OCI-LY1 (cell line): ENCODE data around the gene UPF2.

Source experiments
- H2AFZ ChIP-seq: fragments of 200-600 bp; sonication (generic), shearing (Covaris generic); 2 replicates; pipeline ENCODE4 v1.6.0; 2014; ENCODE audit warnings: antibody characterized with exemption, mild to moderate bottlenecking, low read length
- H3F3A ChIP-seq: fragments of 200-600 bp; sonication (generic), shearing (Covaris generic); 2 replicates; pipeline ENCODE4 v1.6.0; 2014; ENCODE audit warnings: mild to moderate bottlenecking, antibody characterized with exemption, low read length, moderate library complexity; ENCODE audit not compliant: insufficient read depth
- H3K27ac ChIP-seq: fragments of 200-600 bp; sonication (generic); 2 replicates; pipeline ENCODE4 v1.5.1; 2014; ENCODE audit warnings: low read length, mixed run types, mild to moderate bottlenecking, low read depth; ENCODE audit not compliant: poor library complexity, severe bottlenecking
- H3K27me3 ChIP-seq: fragments of 200-600 bp; sonication (generic); 2 replicates; pipeline ENCODE4 v1.6.0; 2014; ENCODE audit warnings: antibody characterized with exemption, mild to moderate bottlenecking, low read length, moderate library complexity; ENCODE audit not compliant: insufficient read depth
- H3K36me3 ChIP-seq: fragments of 200-600 bp; sonication (generic); 2 replicates; pipeline ENCODE4 v1.6.1; 2014; ENCODE audit warnings: mild to moderate bottlenecking, antibody characterized with exemption, low read length, moderate library complexity, mixed read lengths; ENCODE audit not compliant: insufficient read depth
- H3K4me1 ChIP-seq: fragments of 200-600 bp; sonication (generic); 2 replicates; pipeline ENCODE4 v1.5.1; 2014; ENCODE audit warnings: mild to moderate bottlenecking, low read length, moderate library complexity; ENCODE audit not compliant: insufficient read depth, severe bottlenecking
- H3K4me2 ChIP-seq: fragments of 200-600 bp; sonication (generic), shearing (Covaris generic); 2 replicates; pipeline ENCODE4 v1.6.1; 2014; ENCODE audit warnings: low read length
- H3K4me3 ChIP-seq: fragments of 200-600 bp; sonication (generic); 2 replicates; pipeline ENCODE4 v1.5.1; 2014; ENCODE audit warnings: low read length, low read depth, mild to moderate bottlenecking, mixed read lengths; ENCODE audit not compliant: poor library complexity, severe bottlenecking
- H3K79me2 ChIP-seq: fragments of 200-600 bp; shearing (Covaris generic); 2 replicates; pipeline ENCODE4 v1.6.1; 2016; ENCODE audit warnings: mixed run types, low read length, mixed read lengths; ENCODE audit not compliant: insufficient read depth
- H3K9ac ChIP-seq: fragments of 200-600 bp; sonication (generic), shearing (Covaris generic); 2 replicates; pipeline ENCODE4 v1.6.1; 2014; ENCODE audit warnings: mild to moderate bottlenecking, low read length, mixed read lengths
- H3K9me2 ChIP-seq: fragments of 200-600 bp; sonication (generic), shearing (Covaris generic); 2 replicates; pipeline ENCODE4 v1.6.1; 2014; ENCODE audit warnings: low read depth, mild to moderate bottlenecking, low read length, mixed read lengths
- H3K9me3 ChIP-seq: fragments of 200-600 bp; shearing (Covaris generic); 2 replicates; pipeline ENCODE4 v1.6.1; 2014; ENCODE audit warnings: low read length, mixed read lengths
- H4K20me1 ChIP-seq: fragments of 200-600 bp; sonication (generic), shearing (Covaris generic); 2 replicates; pipeline ENCODE4 v1.6.0; 2016; ENCODE audit warnings: mild to moderate bottlenecking, low read length; ENCODE audit not compliant: insufficient read depth
- CTCF ChIP-seq: fragments of 200-600 bp; sonication (generic), shearing (Covaris generic); IDR thresholded peaks from 2 replicates; pipeline ENCODE4 v1.5.1; 2017; ENCODE audit warnings: mild to moderate bottlenecking, antibody characterized with exemption, low read length, moderate library complexity, mixed read lengths
- EZH2 ChIP-seq: fragments of 200-600 bp; sonication (generic), shearing (Covaris generic); IDR thresholded peaks from 2 replicates; pipeline ENCODE4 v1.8.0; 2017; ENCODE audit warnings: borderline replicate concordance, mixed run types, mild to moderate bottlenecking, antibody characterized with exemption, low read length, moderate library complexity, mixed read lengths

The UPF2 gene

GRCh38 chr10:12045596-12045995, 3.0 kb upstream of the UPF2 start:
- no peak overlapping the region for H3K4me3 ChIP-seq
- no peak overlapping the region for H3K27ac ChIP-seq
- H3K36me3 ChIP-seq: peaks cover 2% of the 10 kb centered on the region; the same call in 1 of the 2 replicates
- no peak overlapping the region for H3K4me2 ChIP-seq
- H3K9ac ChIP-seq: no peak overlapping the region
- H3K9me2 ChIP-seq: no peaks in the 10 kb centered on the region
- H4K20me1 ChIP-seq: no peaks in the 10 kb centered on the region
- H2AFZ ChIP-seq: no peak overlapping the region
- H3K27me3 ChIP-seq: no peaks in the 10 kb centered on the region
- H3F3A ChIP-seq: peaks cover 10% of the 10 kb centered on the region; the same call in 1 of the 2 replicates
- H3K79me2 ChIP-seq: peaks cover 20% of the 10 kb centered on the region
- H3K4me1 ChIP-seq: peaks cover 27% of the 10 kb centered on the region
- no peak for TF ChIP-seq EZH2
- H3K9me3 ChIP-seq: no peaks in the 10 kb centered on the region

GRCh38 chr10:12042409-12042796, 206 bp downstream of the UPF2 start:
- peak overlapping the region; percentile 100 for H3K4me3 ChIP-seq
- H3K9me3 ChIP-seq: no peaks in the 10 kb centered on the region
- no peak overlapping the region for H2AFZ ChIP-seq
- TF ChIP-seq CTCF (no peak), EZH2 (no peak)
- peak overlapping the region; percentile 64 for H3K4me2 ChIP-seq
- H3K36me3 ChIP-seq: peaks cover 6% of the 10 kb centered on the region; the same call in 1 of the 2 replicates
- peak overlapping the region; percentile 85 for H3K27ac ChIP-seq
- H3K4me1 ChIP-seq: peaks cover 28% of the 10 kb centered on the region
- H4K20me1 ChIP-seq: no peaks in the 10 kb centered on the region
- H3K9me2 ChIP-seq: no peaks in the 10 kb centered on the region
- H3K79me2 ChIP-seq: peaks cover 49% of the 10 kb centered on the region
- peak overlapping the region; percentile 100 for H3K9ac ChIP-seq
- H3K27me3 ChIP-seq: no peaks in the 10 kb centered on the region
- H3F3A ChIP-seq: peaks cover 10% of the 10 kb centered on the region; the same call in 1 of the 2 replicates

- Histone ChIP-seq H3K4me2 (peak overlapping the region; percentile 64), H3K79me2 (peaks cover 55% of the 10 kb centered on the region), H3K27ac (peak overlapping the region; percentile 85)
Observed at GRCh38 chr10:12041766-12042408, 722 bp downstream of the UPF2 start.

More at GRCh38 chr10:12041766-12042408, 722 bp downstream of the UPF2 start:
- peak overlapping the region; percentile 100 for H3K9ac ChIP-seq
- no peaks in the 10 kb centered on the region for H4K20me1 ChIP-seq
- H3K27me3 ChIP-seq: no peaks in the 10 kb centered on the region
- H3F3A ChIP-seq: peaks cover 10% of the 10 kb centered on the region; the same call in 1 of the 2 replicates
- no peak for TF ChIP-seq EZH2
- no peak for TF ChIP-seq CTCF
- H3K36me3 ChIP-seq: peaks cover 6% of the 10 kb centered on the region; the same call in 1 of the 2 replicates
- H3K9me2 ChIP-seq: no peaks in the 10 kb centered on the region
- H2AFZ ChIP-seq: no peak overlapping the region
- H3K4me1 ChIP-seq: peaks cover 28% of the 10 kb centered on the region
- H3K4me3 ChIP-seq: peak overlapping the region; percentile 100
- H3K9me3 ChIP-seq: no peaks in the 10 kb centered on the region
